Neutrophil (primary cell): ENCODE measurements around the gene TMEM132D.

Experiments
- H3K27ac ChIP-seq: fragments of 200-600 bp; sonication (generic); 2 replicates; pipeline ENCODE4 v1.5.1; 2016; ENCODE audit warnings: mild to moderate bottlenecking, moderate library complexity
- H3K27me3 ChIP-seq: fragments of 200-600 bp; sonication (generic); 2 replicates; pipeline ENCODE4 v1.6.0; 2016; ENCODE audit warnings: mild to moderate bottlenecking
- H3K36me3 ChIP-seq: fragments of 200-600 bp; sonication (generic); 2 replicates; pipeline ENCODE4 v1.5.1; 2017
- H3K4me1 ChIP-seq, 2 experiments: fragments of 200-600 bp in 1 of 2; sonication (generic) in 1 of 2; 1 replicate in 1 of 2; 2 replicates in 1 of 2; pipeline versions ENCODE4 v1.5.1 to v1.6.1; 2013 to 2016; ENCODE audit warnings: low read depth in 1 of 2, low read length in 1 of 2, mild to moderate bottlenecking in 1 of 2, moderate library complexity in 1 of 2; ENCODE audit not compliant: control insufficient read depth in 1 of 2, insufficient read depth in 1 of 2
- H3K4me3 ChIP-seq, 2 experiments: fragments of 200-600 bp in 1 of 2; sonication (generic) in 1 of 2; 1 replicate in 1 of 2; 2 replicates in 1 of 2; pipeline ENCODE4 v1.5.1; 2013 to 2016; ENCODE audit warnings: low read depth in 1 of 2, low read length in 1 of 2, mild to moderate bottlenecking in 1 of 2, moderate library complexity in 1 of 2
- H3K9me3 ChIP-seq: fragments of 200-600 bp; sonication (generic); 2 replicates; pipeline ENCODE4 v1.5.1; 2016
- TF ChIP-seq, protein P1 (sequence below): fragments of 200-600 bp; sonication (generic); IDR thresholded peaks from 2 replicates; pipeline ENCODE4 v1.5.1; 2016; ENCODE audit warnings: antibody characterized with exemption

Gene TMEM132D

GRCh38 chr12:129641926-129642325, 261.9 kb downstream of the TMEM132D start:
- H3K4me1 ChIP-seq: no peaks in the 10 kb centered on the region
- no peaks in the 10 kb centered on the region for H3K36me3 ChIP-seq
- H3K27me3 ChIP-seq: no peaks in the 10 kb centered on the region
- TF ChIP-seq, protein P1, sequence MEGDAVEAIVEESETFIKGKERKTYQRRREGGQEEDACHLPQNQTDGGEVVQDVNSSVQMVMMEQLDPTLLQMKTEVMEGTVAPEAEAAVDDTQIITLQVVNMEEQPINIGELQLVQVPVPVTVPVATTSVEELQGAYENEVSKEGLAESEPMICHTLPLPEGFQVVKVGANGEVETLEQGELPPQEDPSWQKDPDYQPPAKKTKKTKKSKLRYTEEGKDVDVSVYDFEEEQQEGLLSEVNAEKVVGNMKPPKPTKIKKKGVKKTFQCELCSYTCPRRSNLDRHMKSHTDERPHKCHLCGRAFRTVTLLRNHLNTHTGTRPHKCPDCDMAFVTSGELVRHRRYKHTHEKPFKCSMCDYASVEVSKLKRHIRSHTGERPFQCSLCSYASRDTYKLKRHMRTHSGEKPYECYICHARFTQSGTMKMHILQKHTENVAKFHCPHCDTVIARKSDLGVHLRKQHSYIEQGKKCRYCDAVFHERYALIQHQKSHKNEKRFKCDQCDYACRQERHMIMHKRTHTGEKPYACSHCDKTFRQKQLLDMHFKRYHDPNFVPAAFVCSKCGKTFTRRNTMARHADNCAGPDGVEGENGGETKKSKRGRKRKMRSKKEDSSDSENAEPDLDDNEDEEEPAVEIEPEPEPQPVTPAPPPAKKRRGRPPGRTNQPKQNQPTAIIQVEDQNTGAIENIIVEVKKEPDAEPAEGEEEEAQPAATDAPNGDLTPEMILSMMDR: no peak
- no peak overlapping the region for H3K4me3 ChIP-seq
- H3K9me3 ChIP-seq: no peaks in the 10 kb centered on the region
- H3K27ac ChIP-seq: no peak overlapping the region

GRCh38 chr12:129635021-129635685, 268.7 kb downstream of the TMEM132D start:
- Histone ChIP-seq H3K4me1 (no peaks in the 10 kb centered on the region), H3K36me3 (no peaks in the 10 kb centered on the region), H3K27ac (no peak overlapping the region), H3K27me3 (no peaks in the 10 kb centered on the region), H3K4me3 (no peak overlapping the region), H3K9me3 (no peaks in the 10 kb centered on the region)
- TF ChIP-seq, protein P1: no peak

DNA sequence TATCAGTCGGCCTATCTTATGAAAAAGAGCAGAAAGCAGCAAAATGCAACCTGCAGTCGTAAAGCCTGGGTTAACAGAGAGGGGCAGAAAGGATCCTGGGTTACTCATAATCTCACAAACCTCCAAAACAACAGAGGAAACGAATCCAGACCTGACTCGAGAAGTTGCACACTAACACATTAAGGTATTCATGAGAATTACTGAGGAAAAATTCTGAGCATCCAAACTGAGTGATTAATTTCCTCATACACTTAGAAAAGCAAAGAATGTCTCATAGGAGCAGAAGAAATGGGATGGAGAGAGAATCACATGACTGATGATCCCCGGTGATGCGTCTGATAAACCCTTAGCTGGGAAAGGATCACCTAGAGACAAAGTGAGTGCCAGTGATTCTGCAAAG, 272.5 kb downstream of the TMEM132D start:
- Histone ChIP-seq H3K36me3 (no peaks in the 10 kb centered on the region), H3K4me3 (no peak overlapping the region), H3K4me1 (no peaks in the 10 kb centered on the region), H3K27ac (no peak overlapping the region), H3K9me3 (no peaks in the 10 kb centered on the region), H3K27me3 (no peaks in the 10 kb centered on the region)
- TF ChIP-seq, protein P1: no peak

DNA sequence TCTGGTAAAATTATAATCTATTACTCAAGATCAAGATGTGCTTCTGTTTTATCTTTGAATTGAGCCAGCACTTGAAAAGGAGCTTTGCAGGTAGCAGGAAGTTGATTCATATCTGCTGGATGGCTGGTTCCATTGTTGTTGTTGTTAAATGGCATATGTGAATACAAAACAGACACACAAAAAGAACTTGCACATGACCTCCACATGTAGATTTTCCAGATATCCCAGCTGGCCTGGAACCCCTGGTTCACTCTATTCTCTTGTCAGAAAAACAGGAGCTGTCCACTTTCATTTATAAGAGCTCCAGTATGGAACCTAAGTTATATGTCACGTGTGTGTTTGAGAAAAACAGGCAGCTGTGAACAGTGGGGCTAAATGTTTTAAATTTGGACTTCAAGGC, 273.9 kb downstream of the TMEM132D start:
- Histone ChIP-seq H3K36me3 (no peaks in the 10 kb centered on the region), H3K27me3 (no peaks in the 10 kb centered on the region), H3K4me1 (no peaks in the 10 kb centered on the region), H3K9me3 (no peaks in the 10 kb centered on the region), H3K27ac (no peak overlapping the region), H3K4me3 (no peak overlapping the region)
- TF ChIP-seq, protein P1: no peak

- Histone ChIP-seq H3K9me3 (no peaks in the 10 kb centered on the region), H3K36me3 (no peaks in the 10 kb centered on the region), H3K4me3 (no peak overlapping the region), H3K4me1 (no peaks in the 10 kb centered on the region), H3K27ac (no peak overlapping the region), H3K27me3 (no peaks in the 10 kb centered on the region)
- TF ChIP-seq, protein P1: no peak
Observed at GRCh38 chr12:129622566-129622965, 281.3 kb downstream of the TMEM132D start.
